Brain microvascular endothelial cell (primary cell): ENCODE measurements around the gene DRD5.
"Not testable (repeated sequence)": the region's sequence is repeated elsewhere in the genome, so short reads cannot be mapped to it uniquely, and the experiment has no call there.

Experiments
- DNase-seq: peaks from one replicate; pipeline ENCODE4 v3.0.0-alpha.2; 2020
- H3K27ac ChIP-seq: fragments of 250-450 bp; sonication (Bioruptor Pico); 2 replicates; pipeline ENCODE4 v1.5.1; 2020; ENCODE audit warnings: mild to moderate bottlenecking, moderate library complexity
- H3K27me3 ChIP-seq: fragments of 250-450 bp; sonication (Bioruptor Pico); replicated peaks from 2 replicates; pipeline ENCODE4 v1.5.1; 2020; ENCODE audit warnings: mild to moderate bottlenecking
- H3K36me3 ChIP-seq: fragments of 250-450 bp; sonication (Bioruptor Pico); replicated peaks from 2 replicates; pipeline ENCODE4 v1.5.1; 2020; ENCODE audit warnings: mild to moderate bottlenecking
- H3K4me3 ChIP-seq: 2 replicates; pipeline ENCODE4 v1.5.1; 2011; ENCODE audit warnings: low read depth, mild to moderate bottlenecking, control low read depth, low read length, moderate library complexity
- in situ Hi-C: cut with HindIII; loops from 2 replicates; pipeline ENCODE4 v1.10.0; 2017; ENCODE audit warnings: low sequenced_read_pairs, low pct_ligation_motif_present
- TF ChIP-seq, protein P1 (sequence below): IDR thresholded peaks from 2 replicates; pipeline ENCODE4 v1.5.1; 2011; ENCODE audit warnings: low read depth, mild to moderate bottlenecking, moderate library complexity, low read length, control low read depth, inconsistent platforms; ENCODE audit errors: missing control alignments

The DRD5 gene

DNA sequence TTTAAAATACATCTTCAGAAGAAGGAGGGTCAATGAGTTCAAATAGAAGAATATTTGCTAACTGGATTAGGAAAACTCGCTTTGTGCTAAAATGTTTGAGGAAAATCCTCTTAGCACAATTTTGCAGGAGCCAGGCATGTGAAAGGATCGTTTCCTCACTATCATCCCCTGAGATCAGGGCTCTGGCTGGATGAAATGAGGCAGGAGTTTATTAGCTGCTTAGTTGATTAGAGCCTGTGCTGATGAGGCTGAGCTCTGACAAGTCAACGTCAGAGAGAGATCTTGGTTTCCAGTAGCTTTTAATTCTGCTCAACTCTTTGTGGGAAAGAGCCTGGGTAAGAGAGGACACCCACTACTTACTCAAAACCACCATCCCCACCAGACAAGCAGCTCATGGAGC lies 8.0 kb upstream of the DRD5 start:
- no peaks in the 10 kb centered on the region for H3K27me3 ChIP-seq
- no peak overlapping the region for H3K27ac ChIP-seq
- H3K36me3 ChIP-seq = no peaks in the 10 kb centered on the region
- in situ Hi-C loops = no loop called here
- TF ChIP-seq, protein P1, sequence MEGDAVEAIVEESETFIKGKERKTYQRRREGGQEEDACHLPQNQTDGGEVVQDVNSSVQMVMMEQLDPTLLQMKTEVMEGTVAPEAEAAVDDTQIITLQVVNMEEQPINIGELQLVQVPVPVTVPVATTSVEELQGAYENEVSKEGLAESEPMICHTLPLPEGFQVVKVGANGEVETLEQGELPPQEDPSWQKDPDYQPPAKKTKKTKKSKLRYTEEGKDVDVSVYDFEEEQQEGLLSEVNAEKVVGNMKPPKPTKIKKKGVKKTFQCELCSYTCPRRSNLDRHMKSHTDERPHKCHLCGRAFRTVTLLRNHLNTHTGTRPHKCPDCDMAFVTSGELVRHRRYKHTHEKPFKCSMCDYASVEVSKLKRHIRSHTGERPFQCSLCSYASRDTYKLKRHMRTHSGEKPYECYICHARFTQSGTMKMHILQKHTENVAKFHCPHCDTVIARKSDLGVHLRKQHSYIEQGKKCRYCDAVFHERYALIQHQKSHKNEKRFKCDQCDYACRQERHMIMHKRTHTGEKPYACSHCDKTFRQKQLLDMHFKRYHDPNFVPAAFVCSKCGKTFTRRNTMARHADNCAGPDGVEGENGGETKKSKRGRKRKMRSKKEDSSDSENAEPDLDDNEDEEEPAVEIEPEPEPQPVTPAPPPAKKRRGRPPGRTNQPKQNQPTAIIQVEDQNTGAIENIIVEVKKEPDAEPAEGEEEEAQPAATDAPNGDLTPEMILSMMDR = no peak
- no peak overlapping the region for H3K4me3 ChIP-seq
- no peak for DNase-seq

DNA sequence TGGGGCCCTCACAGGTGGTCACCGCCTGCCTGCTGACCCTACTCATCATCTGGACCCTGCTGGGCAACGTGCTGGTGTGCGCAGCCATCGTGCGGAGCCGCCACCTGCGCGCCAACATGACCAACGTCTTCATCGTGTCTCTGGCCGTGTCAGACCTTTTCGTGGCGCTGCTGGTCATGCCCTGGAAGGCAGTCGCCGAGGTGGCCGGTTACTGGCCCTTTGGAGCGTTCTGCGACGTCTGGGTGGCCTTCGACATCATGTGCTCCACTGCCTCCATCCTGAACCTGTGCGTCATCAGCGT lies 652 bp downstream of the DRD5 start:
- Histone ChIP-seq H3K27ac (no peak overlapping the region), H3K4me3 (no peak overlapping the region), H3K36me3 (no peaks in the 10 kb centered on the region), H3K27me3 (no peaks in the 10 kb centered on the region)
- DNase-seq = no peak
- in situ Hi-C loops = no loop called here
- TF ChIP-seq, protein P1 = no peak

DNA sequence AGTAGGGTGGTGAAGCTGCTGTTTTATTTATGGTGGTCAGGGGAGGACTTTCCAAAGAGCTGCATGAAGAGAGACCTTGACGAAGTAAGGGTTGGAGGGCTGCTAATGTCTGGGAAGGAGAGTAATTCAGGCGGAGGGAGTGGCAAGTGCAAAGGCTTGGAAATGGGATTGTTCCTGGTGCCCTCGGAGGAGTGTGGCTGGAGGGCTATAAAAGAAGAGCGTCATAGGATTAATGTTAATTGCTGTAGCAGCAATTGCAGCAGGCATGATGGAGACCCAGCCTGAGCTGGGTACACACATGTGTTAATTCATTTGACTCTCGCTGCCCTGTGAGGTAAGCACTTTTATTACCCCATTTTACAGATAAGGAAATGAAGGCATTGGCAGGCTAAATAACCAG lies 4.5 kb downstream of the DRD5 start:
- DNase-seq, H3K27ac ChIP-seq, H3K36me3 ChIP-seq, H3K27me3 ChIP-seq, in situ Hi-C loops, H3K4me3 ChIP-seq: not testable (repeated sequence)

DNA sequence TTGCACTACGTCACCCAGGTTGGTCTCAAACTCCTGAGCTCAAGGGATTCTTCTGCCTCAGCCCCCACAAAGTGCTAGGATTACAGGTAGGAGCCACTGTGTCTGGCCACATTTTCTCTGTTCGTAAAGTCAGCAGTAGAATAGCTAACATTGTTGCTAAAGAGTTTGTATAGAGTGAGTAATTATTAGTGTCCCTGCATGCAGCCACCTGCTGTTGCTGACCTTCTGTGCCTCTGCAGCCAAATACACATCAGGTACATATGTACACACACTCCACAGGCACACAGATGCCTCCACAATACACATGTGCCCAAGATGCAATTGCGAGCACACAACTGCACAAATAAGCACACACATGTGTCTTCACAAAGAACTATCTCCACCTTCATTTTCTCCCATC lies 10.9 kb downstream of the DRD5 start:
- no peak overlapping the region for H3K27ac ChIP-seq
- TF ChIP-seq, protein P1 = no peak
- H3K27me3 ChIP-seq = no peaks in the 10 kb centered on the region
- H3K4me3 ChIP-seq = no peak overlapping the region
- in situ Hi-C loops = no loop called here
- no peaks in the 10 kb centered on the region for H3K36me3 ChIP-seq
- DNase-seq = no peak

DNA sequence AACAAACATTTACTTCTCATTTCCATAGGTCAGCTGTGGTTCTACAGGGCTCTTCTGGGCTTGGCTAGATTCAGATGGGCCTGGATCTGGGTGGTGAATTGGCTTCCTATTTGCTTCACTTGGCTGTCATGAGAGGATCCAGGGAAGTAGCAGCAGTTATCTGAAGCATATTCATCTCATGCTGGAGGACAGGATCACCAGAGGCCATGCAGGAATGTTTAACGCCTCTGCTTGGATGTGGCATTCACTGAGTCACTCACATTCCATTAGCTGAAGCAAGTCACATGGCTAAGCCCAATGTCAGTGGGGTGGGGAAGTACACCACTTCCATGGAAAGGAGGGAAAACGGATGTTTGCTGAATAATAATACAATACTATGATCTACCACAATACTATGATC lies 15.2 kb downstream of the DRD5 start:
- H3K36me3 ChIP-seq, H3K27ac ChIP-seq, in situ Hi-C loops, H3K4me3 ChIP-seq, H3K27me3 ChIP-seq: not testable (repeated sequence)
- peak; percentile 6 for DNase-seq

DNA sequence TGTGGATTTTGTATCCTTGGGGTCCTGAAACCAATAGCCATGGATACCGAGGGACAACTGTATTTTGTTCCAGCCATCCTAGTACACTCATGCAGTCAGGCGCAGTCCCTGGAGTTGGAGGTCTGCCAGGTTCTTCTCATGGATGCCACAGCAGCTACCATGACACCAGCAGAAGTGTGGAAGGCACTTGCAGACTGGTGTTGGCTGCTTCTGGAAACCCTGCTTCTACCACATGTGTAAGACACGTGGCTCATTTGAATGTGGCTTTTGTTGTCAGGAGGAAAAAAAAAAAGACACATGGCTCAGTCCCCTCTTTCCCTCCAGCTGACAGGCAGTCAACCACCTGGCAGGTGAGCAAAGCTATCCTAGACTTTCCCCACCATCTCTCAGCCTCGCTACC lies 19.4 kb downstream of the DRD5 start:
- Histone ChIP-seq H3K27me3 (no peaks in the 10 kb centered on the region), H3K36me3 (no peaks in the 10 kb centered on the region), H3K4me3 (no peak overlapping the region), H3K27ac (no peak overlapping the region)
- no peak for DNase-seq
- TF ChIP-seq, protein P1 = no peak
- in situ Hi-C loops = no loop called here

DNA sequence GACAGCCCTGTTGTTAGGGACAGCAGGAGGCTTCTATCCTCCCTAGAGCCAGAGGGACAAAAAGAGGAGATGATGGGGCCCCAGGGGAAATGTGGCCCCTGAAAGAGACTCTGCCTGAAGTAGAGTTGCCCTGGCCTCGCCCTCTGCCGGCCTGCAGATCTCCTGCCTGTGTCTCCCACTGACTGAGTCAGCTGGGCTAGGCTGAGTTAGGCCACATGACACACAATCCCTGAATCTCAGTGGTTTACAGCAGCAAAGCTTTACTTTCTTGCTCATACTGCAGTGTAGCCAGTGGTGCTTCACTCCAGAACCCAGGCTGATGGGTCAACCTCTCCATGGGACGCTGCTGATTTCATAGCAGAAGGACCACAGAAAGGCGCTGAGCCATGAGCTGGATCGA lies 23.5 kb downstream of the DRD5 start:
- Histone ChIP-seq H3K4me3 (no peak overlapping the region), H3K27ac (no peak overlapping the region), H3K27me3 (no peaks in the 10 kb centered on the region), H3K36me3 (no peaks in the 10 kb centered on the region)
- no peak for DNase-seq
- in situ Hi-C loops = no loop called here
- TF ChIP-seq, protein P1 = no peak
